ENCODE results near the gene PHF20. TPM values are rescaled to one million over a fixed set of nuclear protein-coding genes. Genes with fewer than 3 reads are reported as not detected.

Gene PHF20
- total RNA-seq, 1 donor from 2014 or later, result 44.6 TPM

- Mint-ChIP-seq H3K9me3 (ENCODE audit: low read depth) (no peaks in the 10 kb centered on the region), H3K36me3 (ENCODE audit: low read depth) (peaks cover 37% of the 10 kb centered on the region), H3K27me3 (ENCODE audit: low read depth) (no peaks in the 10 kb centered on the region), H3K4me3 (ENCODE audit: unreplicated experiment) (no peak overlapping the region), H3K4me1 (ENCODE audit: low read depth) (peaks cover 43% of the 10 kb centered on the region), H3K27ac (ENCODE audit: unreplicated experiment) (no peak overlapping the region)
- TF ChIP-seq, protein P1, sequence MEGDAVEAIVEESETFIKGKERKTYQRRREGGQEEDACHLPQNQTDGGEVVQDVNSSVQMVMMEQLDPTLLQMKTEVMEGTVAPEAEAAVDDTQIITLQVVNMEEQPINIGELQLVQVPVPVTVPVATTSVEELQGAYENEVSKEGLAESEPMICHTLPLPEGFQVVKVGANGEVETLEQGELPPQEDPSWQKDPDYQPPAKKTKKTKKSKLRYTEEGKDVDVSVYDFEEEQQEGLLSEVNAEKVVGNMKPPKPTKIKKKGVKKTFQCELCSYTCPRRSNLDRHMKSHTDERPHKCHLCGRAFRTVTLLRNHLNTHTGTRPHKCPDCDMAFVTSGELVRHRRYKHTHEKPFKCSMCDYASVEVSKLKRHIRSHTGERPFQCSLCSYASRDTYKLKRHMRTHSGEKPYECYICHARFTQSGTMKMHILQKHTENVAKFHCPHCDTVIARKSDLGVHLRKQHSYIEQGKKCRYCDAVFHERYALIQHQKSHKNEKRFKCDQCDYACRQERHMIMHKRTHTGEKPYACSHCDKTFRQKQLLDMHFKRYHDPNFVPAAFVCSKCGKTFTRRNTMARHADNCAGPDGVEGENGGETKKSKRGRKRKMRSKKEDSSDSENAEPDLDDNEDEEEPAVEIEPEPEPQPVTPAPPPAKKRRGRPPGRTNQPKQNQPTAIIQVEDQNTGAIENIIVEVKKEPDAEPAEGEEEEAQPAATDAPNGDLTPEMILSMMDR (IDR thresholded peaks at IDR 0.05), result no peak
- DNase-seq (ENCODE audit: low spot score), result no peak
Measured at GRCh38 chr20:35732644-35732982, 39.2 kb upstream of the PHF20 start.

GRCh38 chr20:35734374-35734773, 37.4 kb upstream of the PHF20 start:
- DNase-seq (ENCODE audit: low spot score), result no peak
- H3K36me3 Mint-ChIP-seq (ENCODE audit: low read depth), result peaks cover 50% of the 10 kb centered on the region
- TF ChIP-seq, protein P1 (IDR thresholded peaks at IDR 0.05), result no peak
- H3K27ac Mint-ChIP-seq (ENCODE audit: unreplicated experiment), result peak overlapping the region; percentile 46
- H3K27me3 Mint-ChIP-seq (ENCODE audit: low read depth), result no peaks in the 10 kb centered on the region
- H3K9me3 Mint-ChIP-seq (ENCODE audit: low read depth), result no peaks in the 10 kb centered on the region
- peaks cover 56% of the 10 kb centered on the region for H3K4me1 Mint-ChIP-seq (ENCODE audit: low read depth)
- H3K4me3 Mint-ChIP-seq (ENCODE audit: unreplicated experiment), result no peak overlapping the region

GRCh38 chr20:35734777-35735649, 36.8 kb upstream of the PHF20 start:
- Mint-ChIP-seq H3K27ac (ENCODE audit: unreplicated experiment) (peak overlapping the region; percentile 46), H3K36me3 (ENCODE audit: low read depth) (peaks cover 50% of the 10 kb centered on the region), H3K9me3 (ENCODE audit: low read depth) (no peaks in the 10 kb centered on the region), H3K4me1 (ENCODE audit: low read depth) (peaks cover 59% of the 10 kb centered on the region), H3K4me3 (ENCODE audit: unreplicated experiment) (no peak overlapping the region), H3K27me3 (ENCODE audit: low read depth) (no peaks in the 10 kb centered on the region)
- TF ChIP-seq, protein P1 (IDR thresholded peaks at IDR 0.05), result no peak
- no peak for DNase-seq (ENCODE audit: low spot score)

DNA sequence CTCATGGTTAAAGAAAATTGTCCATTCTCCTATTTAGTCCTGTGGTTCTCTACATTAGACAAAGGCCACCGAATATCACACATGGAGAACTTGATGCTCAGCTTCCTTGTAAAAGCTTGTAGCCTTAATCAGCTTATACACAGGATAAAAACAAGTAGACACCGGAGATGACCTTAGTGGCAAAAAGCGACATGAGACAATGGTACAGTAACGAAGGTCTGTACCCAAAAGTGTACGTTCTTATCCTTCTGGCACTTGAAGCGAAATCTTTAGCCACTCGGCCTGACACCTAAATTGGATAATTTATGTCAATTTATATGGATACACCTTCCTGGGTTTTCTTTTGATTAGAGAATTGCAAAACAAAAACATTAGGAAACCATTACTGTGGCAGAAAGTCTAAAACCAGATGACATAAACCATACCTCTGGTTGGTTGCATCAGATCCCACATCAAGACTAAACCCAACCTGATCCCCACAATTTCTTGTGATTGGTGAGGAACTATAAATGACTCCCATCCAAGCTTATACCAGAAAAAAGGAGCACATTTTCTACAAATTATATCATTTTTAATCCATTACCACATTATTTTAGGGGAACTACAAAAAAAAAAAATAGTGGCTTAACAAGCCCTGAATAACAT, 35.9 kb upstream of the PHF20 start:
- Mint-ChIP-seq H3K27me3 (ENCODE audit: low read depth) (no peaks in the 10 kb centered on the region), H3K27ac (ENCODE audit: unreplicated experiment) (peak overlapping the region; percentile 50), H3K9me3 (ENCODE audit: low read depth) (no peaks in the 10 kb centered on the region), H3K36me3 (ENCODE audit: low read depth) (peaks cover 49% of the 10 kb centered on the region), H3K4me3 (ENCODE audit: unreplicated experiment) (no peak overlapping the region), H3K4me1 (ENCODE audit: low read depth) (peaks cover 58% of the 10 kb centered on the region)
- no peak for DNase-seq (ENCODE audit: low spot score)
- TF ChIP-seq, protein P1 (IDR thresholded peaks at IDR 0.05), result no peak

GRCh38 chr20:35737865-35738333, 33.9 kb upstream of the PHF20 start:
- peaks cover 44% of the 10 kb centered on the region for H3K36me3 Mint-ChIP-seq (ENCODE audit: low read depth)
- no peak for DNase-seq (ENCODE audit: low spot score)
- TF ChIP-seq, protein P1 (IDR thresholded peaks at IDR 0.05), result no peak
- no peaks in the 10 kb centered on the region for H3K9me3 Mint-ChIP-seq (ENCODE audit: low read depth)
- H3K4me1 Mint-ChIP-seq (ENCODE audit: low read depth), result peaks cover 51% of the 10 kb centered on the region
- peak overlapping the region; percentile 21 for H3K4me3 Mint-ChIP-seq (ENCODE audit: unreplicated experiment)
- H3K27me3 Mint-ChIP-seq (ENCODE audit: low read depth), result no peaks in the 10 kb centered on the region
- H3K27ac Mint-ChIP-seq (ENCODE audit: unreplicated experiment), result peak overlapping the region; percentile 52
